HTR-8/SVneo (cell line): ENCODE data around the gene ENOX2.
"Not testable (repeated sequence)": the region's sequence is repeated elsewhere in the genome, so short reads cannot be mapped to it uniquely, and the experiment has no call there.

Source experiments
- DNase-seq: peaks from one replicate; pipeline ENCODE4 v3.0.0; 2011; ENCODE audit warnings: low spot score, mixed read lengths; ENCODE audit not compliant: insufficient read length
- FAIRE-seq: peaks from 2 replicates; lab custom pipeline; 2011; peaks lifted over from hg19 to GRCh38; lab: Jason Lieb, UNC

ENOX2 gene

DNA sequence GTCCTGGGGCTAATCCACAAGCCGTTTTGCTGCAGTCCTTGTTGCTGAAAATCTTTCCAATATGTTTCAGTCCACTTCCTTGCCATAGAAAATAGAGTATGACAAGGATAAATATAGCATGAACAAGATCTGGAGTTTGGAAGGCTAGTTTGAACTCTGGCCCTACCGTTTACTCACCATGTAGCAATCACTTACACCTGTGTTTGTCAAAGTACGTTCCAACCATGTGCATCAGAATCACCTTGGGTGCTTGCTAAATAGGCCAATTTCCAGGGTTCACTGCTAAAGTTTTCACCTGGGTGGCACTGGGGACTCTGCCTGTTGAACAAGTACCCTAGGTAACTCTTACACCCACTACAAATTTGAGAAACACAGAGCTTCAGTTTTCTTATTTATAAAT, 188.9 kb downstream of the ENOX2 start:
- DNase-seq (no peak), FAIRE-seq (no peak)

DNA sequence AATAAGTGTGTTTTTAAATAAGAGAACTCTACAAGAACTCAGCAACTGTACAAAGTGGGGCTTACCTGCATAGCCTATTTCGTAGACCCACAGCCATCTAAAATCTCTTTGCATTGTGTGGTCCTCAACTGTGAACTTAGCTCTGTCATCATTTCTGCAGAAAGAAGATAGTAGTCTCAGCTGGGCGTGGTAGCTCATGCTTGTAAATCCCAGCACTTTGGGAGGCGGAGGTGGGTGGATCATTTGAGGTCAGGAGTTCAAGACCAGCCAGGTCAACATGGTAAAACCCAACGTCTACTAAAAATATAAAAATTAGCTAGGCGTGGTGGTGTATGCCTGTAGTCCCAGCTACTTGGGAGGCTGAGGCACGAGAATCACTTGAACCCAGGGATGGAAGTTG, 193.8 kb downstream of the ENOX2 start:
- DNase-seq, FAIRE-seq: not testable (repeated sequence)

DNA sequence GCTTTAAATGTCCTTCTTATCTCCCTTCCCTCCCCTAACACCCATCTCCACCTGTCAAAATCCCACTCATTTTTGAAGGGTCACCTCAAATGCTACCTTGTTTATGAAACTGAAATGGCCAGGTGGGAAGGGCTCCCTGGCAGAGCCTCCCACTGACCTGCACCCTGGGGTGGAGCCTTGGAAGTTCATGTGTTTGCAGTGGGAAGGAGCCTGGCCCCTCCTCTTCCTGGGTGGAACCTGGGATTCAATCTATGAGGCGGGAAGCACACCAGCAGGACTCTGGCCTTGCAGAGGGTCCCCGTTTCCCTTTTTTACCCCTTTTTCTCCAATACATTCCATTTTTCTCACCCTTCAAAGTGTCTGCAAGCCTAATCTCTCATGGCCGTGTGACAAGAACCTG, 197.4 kb downstream of the ENOX2 start:
- FAIRE-seq: no peak

DNA sequence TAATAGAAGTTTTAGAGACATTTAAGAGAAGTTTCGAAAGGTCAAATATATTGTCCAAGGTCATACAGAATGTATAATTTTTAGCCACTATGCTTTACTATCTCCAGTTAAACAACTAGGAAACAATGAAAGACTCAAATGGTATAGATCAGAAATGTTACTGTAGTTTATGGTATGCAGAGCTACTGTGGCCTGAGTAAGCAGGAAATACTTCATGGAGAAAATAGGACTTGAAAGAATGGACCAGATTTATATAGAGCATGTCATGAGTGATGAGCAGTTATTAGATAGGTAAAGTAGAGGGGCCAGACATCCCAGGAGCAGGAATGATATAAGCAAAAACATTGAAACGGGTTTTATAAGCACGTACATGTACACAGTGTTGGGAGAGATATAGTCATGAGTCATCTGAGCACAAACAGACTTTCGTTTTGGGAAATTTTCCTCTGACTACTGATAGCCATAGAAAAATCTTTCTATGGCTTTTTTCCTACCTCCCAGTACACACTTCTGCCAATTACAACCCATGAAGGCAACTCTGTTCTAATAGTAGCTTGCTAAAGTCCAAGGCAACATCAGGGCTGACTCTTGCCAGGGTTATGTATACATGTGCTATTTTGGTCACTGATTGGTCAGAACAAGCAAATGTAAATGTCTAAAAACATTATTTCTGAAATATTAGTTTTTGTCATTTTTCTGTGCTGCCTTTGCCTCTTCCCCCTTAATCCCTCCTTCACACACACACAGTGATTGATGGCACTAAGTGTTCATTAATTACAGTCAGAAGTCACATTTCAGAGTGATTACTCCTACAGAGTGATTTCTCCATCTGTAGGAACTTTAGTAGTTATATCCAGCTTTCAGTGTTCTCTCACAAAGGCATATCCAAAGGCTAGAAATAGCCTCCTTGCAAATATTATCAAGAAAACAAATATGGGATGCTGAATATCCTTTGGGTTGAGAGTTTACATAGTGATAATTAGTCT, 198.7 kb downstream of the ENOX2 start:
- no peak for FAIRE-seq
- no peak for DNase-seq

More for the DNA sequence above, 197.4 kb downstream of the ENOX2 start:
- no peak for DNase-seq

DNA sequence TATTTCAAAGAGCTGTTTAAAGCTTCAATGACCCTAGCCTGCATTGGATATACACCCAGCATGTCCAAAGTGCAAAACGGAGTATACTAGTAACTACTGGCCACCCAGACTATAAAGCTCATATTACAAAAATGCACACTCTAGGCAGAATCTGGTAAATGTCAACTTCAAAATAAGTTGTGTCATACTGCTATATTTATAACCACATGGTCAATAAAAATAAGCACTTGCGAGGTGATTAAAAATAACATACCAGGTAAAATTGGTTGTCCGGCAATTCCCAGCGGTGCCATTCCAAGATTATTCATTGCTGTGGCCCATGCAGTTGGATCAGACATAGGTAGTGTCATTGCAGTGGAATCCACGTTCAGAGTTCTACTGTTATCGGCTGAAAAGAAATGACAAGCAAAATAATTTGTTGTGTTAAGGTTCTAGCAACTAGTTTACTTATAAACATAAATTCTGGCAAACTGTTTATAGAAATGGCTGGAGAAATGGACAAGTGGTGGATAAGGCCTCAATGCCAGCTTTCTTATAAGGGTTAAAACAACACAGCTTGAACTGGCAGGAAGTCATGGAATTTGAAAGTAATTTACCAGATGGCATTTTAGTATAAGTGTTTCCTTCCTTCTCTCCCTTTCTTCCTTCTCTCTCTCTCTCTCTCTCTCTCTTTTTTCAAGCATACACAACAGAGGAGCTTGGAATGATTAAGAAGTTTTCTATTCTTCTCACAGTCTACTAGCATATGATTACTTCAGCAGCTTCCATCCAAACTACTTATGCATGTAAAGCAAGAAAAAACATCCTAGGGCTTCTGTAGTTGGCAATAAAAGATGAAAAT, 199.9 kb downstream of the ENOX2 start:
- DNase-seq (no peak), FAIRE-seq (no peak)

DNA sequence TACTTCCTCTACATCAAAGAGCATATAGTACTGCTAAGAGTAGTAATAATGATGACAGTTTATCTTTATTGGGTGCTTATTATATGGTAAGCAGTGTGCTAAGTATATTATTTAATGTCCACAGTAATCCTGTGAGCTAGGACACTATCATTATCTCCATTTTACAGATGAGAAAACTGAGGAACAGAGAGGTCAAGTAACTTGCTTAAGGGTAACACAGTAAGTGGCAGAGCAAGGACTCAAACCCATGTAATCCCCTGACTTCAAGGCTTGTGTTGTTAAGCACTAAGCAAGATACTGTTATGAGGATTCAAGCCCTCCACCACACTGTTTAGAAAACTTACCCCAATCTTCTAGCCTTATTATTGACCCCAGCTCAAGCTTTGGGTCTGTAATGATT, 202.4 kb downstream of the ENOX2 start:
- DNase-seq (no peak), FAIRE-seq (no peak)

DNA sequence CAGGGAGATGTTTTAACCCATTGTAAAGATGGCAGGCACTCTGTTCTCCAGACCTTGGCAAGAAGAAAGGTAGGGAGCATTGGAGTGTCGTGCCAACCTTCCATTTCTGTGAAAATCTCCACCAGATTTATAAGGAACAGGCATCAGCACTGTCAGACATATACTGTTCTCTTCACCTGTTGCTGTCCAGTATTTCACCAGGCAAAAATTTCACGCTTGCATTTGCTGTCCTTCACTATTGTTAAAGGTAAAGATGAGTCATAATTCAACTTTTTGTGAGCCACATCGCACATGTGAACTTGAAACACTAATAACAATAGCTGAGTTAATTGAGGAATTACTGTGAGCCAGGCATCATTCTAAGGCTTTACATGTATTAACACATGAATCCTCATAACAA, 203.4 kb downstream of the ENOX2 start:
- no peak for FAIRE-seq
- DNase-seq: no peak

DNA sequence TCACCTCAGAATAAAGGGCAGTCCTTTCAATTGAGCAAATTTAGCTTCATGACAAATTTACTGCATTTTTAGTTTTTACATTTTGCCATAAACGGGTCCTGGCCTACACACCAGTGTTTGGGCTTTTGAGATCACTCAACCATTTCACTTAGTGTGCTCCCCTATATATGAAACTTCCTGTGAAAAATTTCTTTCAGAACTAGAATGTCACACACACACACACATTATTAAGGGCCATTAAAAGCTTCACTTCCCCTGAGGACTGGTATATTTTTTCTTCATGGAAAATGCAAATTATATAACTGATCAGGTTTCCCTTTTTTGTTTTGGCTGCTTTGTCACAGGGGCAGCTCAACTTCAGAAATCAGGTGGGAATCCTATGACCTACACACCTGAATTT, 206.5 kb downstream of the ENOX2 start:
- DNase-seq (no peak), FAIRE-seq (no peak)

DNA sequence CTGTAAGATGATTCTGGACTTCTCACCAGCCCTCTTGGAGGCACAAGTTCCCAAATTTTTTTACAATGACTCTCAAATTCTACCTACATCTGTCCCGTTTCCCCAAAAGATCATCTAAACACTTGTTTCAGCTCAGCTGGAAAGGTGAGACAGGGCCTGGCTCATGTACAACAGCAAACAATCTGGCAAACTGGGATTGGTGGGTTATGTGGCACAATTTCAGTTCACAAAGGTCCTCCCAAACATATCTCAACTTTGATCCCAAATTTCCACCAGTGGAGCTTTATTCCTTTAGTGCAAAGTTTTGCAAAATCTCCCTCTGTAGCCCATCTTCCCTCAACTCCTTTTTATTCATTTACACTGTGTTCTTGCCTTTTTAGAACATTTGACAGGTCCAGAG, 207.1 kb downstream of the ENOX2 start:
- DNase-seq: no peak
- no peak for FAIRE-seq

DNA sequence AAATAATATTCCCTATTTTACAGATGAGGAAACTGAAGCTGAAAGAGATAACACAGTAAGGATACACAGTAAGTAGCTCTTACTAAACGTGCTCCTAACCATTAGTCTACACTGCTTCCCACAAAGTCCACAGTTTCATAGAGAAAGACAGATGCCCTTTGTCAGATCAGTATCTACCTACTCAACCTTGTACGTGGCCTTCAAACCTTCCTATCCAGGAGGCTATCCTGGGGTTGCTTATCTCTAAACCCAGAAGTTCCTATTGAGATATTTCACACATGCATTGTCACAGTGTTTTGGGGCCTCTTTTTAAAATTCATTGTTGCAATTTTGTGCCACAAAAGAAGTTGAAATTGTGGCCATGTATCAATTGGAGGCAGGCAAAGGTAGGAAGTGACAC, 208.0 kb downstream of the ENOX2 start:
- DNase-seq (no peak), FAIRE-seq (no peak)

DNA sequence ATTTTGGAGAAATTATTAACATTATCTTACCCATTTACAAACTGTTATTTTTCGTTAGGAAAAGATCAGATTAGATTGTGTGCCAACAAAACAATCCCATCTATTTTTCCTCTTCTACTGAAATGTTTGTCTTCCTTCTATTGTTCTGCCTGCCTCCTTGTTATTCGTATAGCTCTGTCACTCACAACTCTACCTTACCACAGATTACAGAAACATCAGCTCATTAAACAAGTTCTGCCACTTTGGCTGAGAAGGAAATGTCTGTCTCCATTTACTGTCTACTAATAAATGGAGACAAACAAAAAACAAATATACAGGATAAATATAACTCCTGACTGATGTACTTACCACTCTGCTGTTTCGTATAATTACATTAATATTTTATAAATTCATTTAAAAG, 211.4 kb downstream of the ENOX2 start:
- DNase-seq: no peak
- no peak for FAIRE-seq

DNA sequence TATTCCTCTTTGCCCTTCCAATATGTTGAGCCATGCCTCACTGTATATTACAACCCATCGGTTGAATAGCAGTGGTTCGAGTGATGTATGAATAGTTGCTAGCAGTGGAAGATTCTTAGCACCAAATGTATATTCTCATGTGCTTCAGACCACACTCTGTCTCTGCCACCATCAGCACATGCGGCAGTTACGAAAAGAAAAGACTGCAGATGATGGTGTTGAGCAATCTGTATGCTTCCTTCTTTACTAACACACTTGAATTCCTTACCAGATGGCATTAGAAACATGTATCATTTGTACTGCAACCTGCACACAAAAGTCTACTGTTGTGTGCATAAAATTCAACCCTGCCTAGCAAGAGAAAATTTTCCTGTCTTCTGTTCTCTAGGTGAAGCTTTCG, 214.6 kb downstream of the ENOX2 start:
- DNase-seq (no peak), FAIRE-seq (no peak)

DNA sequence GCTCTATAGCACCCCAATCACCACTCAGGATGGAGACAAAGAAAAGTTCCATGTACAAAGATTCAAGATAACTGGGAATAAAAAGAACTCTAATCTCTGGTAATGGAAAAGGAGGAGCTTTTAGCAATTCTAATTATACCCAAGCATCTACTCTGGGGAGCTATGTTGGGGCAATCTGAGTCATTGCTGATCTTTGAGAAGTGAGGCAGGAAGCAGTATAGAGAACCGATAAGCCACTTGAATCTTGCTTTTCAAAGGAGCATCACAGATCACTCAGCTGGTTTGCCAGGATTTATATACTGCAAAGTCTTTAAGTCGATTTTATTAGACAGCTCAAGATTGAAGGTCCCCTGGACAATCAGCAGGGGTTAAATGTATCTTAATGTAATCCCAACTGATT, 220.0 kb downstream of the ENOX2 start:
- FAIRE-seq (no peak), DNase-seq (no peak)

DNA sequence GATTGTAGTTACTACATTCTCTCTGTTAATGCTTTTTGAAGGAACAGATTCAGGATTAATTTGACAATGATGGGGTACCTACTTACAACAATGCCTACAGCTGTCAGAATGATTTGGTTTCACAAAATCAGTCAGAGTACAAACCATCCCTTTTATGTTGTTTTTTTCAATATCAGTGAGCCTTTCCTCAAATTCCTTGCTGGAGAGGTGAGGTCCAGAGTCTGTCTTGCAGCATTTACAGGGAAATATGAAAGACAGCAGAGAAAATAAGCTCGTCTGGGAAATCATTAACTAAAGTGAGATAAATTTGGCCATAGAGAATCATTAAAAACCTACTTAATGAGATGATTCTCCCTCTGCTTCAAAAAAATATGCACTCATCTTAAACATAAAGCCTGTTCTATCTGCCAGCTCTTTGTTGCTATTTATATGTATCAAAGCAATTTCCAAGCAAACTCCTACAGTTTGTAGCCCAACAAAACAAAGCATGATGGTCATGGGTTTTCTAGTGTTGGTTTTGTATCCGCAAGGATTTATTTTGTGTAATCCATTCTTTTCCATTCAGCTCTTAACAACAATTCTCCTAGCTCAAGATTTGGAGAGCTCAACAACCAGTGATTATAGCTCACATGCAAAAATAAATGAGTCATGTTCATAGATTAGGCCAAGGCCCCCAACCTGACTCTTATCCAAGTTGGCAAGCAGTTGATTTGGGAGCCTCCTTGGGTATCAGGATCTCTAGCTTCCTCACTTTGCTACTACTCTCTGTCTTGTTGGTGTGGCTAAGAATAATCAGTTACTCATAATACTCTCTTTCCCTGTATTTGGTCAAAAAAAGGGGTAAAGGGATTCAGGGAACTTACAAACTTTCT, 222.6 kb downstream of the ENOX2 start:
- no peak for FAIRE-seq
- DNase-seq: no peak

DNA sequence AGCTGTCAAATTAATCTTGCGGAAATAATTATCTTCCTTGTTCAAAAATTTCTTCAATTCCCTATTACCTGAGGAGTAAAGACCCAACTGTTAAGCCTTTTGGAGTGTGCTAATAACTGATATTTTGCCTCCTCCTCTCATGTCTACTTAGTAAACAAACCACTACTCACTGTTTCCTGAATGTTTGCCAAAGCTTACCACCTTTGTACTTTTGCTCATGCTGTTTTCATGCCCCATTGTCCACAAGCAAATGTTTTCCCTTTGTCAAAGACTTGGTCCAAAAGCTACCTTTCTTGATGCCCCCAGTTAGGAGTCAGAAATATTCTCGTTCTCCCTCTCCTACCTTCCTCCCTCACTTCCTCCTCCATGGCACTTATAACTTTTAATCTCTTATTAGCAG, 226.1 kb downstream of the ENOX2 start:
- no peak for FAIRE-seq
- DNase-seq: no peak

DNA sequence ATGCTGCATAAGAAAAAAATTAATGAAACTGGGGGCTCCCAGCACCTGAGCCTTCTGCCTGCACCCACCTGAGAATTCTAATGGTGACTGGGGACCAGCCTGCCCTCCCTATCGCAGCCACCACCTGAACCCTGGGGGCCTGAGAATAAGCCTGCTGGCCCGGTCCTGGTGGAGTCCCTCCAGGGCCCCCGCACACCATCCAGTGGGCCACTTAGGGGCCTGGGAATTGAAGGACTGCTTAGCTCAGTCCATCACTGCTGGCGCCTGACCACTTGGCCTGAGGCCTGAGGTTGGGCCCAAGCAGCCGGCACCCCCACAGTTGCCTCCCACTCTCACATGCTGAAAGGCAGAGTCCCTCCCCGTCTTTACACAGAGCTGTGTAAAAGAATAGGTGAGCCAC, 230.8 kb downstream of the ENOX2 start:
- FAIRE-seq: no peak
- no peak for DNase-seq

DNA sequence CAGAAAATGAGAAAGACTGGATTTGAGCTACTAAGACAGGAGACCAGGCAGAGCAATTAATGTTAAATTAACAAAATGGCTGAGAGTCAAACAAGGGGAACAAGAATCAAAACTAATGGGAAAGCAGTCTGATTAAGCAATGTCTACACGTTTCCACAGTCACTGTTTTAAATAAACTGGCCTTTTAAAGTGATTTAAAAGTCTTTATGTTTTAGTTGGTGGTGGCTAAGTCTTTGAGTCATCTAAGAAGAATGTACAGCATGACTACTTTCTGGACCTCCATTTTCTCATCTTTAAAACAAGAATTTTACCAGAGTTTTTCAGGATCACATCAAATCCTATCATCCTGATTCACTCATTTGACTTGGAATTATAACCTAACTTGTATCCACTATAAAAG, 233.8 kb downstream of the ENOX2 start:
- FAIRE-seq: no peak
- no peak for DNase-seq

DNA sequence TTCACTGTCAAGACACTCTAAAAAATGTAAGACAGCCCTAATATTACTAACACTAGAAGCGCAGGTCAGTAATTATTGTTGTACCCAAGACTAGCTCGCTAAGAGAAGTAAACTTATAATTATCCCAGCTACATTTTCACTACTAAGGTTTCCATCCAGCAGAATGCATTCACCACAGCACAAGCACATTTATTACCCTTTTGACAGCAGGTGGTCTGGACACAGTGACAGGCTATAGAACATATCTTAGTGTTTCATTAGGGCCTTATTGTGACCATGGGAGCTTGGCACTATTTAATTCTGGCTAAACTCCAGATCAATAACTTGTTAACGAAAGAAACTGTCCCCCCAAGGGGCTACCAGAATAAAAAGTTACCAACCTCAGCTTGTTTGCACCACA, 237.7 kb downstream of the ENOX2 start:
- FAIRE-seq (no peak), DNase-seq (no peak)

DNA sequence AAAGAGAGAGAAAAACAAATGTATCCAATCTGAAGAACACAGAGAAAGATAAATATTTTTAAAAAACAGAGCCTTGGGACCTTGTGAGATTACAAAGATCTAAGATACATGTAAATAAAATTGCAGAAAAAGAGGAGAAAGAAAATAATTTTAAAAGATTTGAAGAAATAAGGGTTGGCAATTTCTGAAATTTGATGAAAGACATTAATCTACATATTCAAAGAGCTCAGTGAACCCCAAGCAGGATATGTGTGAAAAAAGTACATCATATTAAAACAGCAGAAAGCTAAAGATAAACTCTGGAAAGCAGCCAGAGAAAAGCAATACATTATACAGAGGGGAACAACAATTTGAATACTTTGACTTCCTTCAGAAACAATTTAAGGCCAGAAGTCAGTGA, 244.7 kb downstream of the ENOX2 start:
- no peak for FAIRE-seq

DNA sequence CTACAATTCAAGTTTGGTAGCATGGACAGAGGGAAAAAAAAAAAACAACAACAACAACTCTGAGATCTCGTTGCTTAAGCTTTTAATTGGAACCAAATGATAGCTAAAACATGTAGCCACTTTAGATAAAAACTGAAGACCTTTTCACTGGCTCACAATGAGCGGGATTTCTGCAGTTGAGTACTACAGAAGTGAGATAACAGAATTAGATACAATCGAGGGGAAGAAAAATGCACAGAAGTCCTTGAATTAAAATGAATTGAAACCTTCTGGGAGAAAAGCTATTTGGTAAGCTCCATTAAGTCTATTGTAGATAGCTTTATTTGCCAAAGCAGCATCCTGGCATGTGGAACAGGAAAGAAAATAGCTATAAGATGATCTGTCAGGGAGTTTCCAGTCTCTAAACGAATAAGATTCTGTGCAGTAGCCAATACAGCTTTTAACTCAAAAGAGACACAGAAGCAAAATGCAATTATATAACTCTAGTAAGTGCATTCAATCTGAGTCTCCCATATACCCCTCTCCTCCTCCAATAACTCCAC, 248.5 kb downstream of the ENOX2 start:
- FAIRE-seq (no peak), DNase-seq (no peak)

More for the DNA sequence above, 244.7 kb downstream of the ENOX2 start:
- DNase-seq: no peak
